ENCODE measurements around the gene AK9.
"Not testable (repeated sequence)": the region's sequence is repeated elsewhere in the genome, so short reads cannot be mapped to it uniquely, and the experiment has no call there.

The AK9 gene

DNA sequence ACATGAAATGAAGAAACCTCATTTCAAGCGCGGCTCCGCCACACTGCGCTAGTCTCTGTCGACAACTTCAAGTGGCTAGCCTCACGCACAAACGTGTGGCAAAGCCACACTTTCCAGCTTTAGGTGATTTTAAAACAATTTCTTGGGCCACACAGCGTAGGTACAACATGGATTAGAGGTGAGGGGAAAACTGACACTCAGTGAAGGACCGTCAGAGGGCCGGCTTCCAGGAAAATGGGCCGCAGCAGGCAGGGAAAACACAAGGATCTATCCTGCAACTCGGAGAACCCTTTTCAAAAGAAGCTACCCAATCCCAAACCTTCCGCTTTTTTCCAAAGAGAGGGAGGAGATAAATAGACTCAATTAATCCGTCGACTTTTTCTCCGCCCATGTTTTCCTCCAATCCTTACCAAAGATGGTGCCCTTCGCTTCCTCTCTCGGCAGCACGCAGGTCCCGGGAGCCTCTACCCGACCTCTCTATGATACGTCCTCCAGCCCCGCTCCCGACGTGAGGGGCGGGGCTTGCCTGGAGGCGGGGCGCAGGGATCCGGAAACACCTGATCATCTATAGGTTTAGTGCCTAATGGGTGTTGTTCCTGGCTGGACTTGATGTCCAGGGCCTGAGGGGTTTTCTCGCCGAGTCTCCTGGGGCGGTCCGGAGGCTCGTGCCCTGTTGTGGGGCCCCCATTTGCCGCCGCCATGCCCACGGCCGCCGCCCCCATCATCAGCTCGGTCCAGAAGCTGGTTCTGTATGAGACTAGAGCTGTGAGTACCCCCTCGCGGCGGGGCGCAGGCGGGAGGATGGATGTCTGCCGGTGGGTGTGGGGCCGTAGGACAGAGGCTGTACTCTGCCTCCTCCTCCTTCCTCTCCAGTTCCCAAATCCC is at the start of gene AK9, which contains the start of gene FIG4:
TSS of gene AK9 (minus strand) at position 466 of the 885 bp plus-strand sequence. CDS start 15,457 bp downstream, outside the sequence.
TSS of gene FIG4 (plus strand) at position 560 of the 885 bp plus-strand sequence. CDS start at position 700, 140 bp downstream.
- peak; percentile 85 for DNase-seq (ENCODE audit: low read depth)

DNA sequence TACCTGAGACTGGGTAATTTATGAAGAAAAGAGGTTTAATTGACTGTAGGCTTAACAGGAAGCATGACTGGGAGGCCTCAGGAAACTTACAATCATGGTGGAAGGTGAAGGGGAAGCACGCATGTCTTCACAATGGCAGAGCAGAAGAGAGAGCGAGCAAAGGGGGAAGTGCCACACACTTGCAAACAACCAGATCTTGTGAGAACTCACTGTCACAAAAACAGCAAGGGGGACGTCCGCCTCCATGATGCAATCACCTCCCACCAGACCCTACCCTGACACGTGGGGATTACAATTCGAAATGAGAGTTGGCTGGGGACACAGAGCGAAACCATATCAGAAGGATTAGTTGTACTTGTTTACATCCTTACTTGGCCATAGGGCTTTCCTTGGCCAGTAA is 49.8 kb upstream of the AK9 start:
- no peak for DNase-seq (ENCODE audit: low read depth)

DNA sequence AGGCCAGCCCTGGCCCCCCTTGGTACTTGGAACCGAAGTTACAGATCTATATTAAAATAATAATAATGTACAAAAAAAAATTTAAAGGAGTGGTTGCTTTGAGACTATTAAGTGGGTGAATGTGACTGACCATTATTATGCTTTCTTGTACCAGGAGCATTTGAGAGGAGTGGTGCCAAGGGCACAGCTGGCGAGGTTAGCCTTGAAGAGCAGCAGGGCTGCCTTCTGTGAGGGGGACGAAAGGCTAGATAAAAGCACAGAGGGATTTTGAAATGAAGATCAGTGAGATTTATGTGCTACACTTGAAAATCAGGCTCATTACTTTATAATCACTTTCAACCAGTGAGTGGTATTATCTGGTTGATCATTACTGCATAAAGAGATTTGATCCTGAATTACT is 48.7 kb upstream of the AK9 start:
- DNase-seq (ENCODE audit: low read depth), result no peak

DNA sequence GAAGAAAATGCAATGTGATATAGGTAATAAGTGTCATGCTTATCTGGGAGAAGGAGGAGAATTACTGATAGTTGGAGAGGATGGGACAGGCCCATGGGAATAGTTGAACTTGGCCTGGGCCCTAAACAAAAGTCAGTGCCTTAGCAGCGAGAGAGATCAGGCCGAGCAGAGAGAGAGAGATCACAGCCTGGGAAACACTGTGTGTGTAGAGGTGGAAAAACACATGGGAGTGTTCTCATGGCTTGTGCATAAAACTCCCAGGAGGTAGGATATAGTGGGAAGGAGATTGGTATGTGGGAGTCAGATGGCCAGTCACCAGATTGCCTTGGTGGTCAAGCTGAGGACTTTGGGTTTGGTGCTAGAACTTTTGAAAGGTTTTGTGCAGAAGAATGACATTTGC is 47.7 kb upstream of the AK9 start:
- DNase-seq (ENCODE audit: low read depth), result no peak

DNA sequence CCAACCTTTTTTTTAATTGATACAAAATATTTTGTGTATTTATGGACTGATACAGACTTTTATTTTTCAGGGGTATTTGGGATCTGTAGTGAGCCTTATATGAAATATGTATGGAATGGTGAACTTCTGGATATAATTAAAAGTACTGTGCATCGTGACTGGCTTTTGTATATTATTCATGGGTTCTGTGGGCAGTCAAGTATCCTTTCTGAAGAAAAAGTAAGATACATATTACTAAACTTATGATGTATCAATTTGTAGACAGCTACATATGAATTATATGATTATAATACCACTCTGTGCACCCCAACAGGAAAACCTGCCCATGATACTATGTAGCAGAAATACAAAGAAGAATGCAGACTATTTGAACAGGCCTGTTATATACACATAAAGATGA is 47.3 kb upstream of the AK9 start:
- DNase-seq (ENCODE audit: low read depth), result no peak

DNA sequence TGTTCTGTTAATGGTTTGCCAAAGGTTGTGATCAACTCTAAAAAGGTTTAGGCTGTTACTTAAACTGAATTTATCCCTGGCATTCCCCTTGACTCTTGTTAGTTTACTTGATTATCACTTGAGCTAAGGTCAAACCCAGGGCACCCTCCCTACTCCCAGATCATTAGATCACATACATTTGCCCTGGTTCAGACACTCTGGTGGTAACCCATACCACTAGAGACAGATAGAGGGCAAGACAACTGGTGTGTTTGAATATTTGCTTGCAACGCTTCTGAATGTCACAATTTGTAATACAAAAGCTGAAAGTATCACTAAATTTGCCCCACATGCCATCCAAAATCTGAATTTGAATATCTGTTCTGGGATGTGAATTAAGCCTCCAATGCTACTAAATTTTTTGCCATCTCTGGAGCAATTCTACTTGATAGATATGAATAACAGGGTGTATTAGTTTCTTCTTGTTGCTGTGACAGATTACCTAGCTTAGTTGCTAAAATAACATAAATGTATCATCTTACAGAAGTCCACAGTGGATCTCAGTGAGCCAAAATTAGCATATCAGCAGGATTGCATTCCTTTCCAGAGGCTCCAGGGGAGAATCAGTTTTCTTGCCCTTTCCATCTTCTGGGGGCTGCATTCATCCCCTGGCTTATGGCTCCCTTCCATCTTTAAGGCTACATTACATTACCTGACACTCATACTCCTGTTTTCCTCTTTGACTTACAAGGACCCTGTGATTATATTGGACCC is 45.4 kb upstream of the AK9 start:
- DNase-seq (ENCODE audit: low read depth), result no peak

DNA sequence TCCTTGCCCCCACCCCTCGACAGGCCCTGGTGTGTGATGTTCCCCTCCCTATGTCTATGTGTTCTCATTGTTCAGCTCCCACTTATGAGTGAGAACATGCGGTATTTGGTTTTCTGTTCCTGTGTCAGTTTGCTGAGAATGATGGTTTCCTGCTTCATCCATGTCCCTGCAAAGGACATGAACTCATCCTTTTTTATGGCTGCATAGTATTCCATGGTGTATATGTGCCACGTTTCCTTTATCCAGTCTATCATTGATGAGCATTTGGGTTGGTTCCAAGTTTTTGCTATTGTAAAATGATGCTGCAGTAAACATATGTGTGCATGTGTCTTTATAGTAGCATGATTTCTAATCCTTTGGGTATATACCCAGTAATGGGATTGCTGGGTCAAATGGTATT is 34.2 kb upstream of the AK9 start:
- DNase-seq (ENCODE audit: low read depth), result not testable (repeated sequence)

DNA sequence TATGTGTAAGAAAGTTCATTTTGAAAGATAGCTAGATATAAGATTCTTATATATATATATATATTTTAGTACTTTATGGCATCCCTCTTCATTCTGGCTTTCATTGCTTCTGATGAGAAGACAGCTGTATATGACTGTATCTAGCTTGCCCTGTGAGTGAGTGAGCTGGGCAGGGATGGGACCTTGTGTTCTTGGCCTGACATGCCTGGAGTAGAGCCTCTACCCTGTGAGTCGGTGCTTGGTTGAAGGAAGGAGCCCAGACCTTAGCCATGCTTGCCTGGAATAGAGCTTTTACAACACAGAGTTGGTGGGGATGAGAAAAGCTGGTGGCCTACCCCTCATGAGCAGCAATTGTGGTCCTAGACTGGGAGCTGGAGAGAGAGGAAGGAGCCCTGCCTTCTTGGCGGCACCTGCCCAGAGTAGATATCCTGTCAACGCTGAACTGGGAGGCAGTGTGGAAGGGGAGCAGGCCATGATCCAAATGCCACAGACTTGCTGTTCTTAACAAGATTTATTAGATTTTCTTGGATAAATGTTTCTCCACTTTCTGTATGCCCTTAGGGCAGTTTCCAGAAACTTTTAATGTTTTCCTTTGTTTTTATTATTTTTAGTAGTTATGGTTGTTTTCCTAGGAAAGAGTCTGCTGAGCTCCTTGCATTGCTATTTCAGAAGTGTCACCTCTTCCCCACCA is 31.7 kb upstream of the AK9 start:
- no peak for DNase-seq (ENCODE audit: low read depth)

DNA sequence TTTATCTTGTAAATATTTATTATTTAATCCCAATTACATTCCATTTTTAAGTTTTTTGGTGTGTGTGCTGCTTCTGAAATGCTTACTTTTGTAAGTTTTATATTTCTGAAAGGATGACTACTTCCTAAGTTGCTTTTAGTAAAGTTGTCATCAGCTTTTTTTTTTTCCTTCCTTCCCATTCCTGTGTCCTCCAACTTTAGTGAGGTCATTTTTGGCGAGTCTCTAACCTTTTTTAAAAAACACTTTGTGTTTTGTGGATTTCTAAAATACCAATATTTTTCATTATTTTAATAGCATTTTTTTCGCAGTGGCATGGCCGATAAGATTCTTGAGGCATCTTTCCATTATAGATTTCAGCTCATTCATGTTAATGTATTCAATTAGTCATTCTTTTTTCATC is 31.0 kb upstream of the AK9 start:
- no peak for DNase-seq (ENCODE audit: low read depth)

DNA sequence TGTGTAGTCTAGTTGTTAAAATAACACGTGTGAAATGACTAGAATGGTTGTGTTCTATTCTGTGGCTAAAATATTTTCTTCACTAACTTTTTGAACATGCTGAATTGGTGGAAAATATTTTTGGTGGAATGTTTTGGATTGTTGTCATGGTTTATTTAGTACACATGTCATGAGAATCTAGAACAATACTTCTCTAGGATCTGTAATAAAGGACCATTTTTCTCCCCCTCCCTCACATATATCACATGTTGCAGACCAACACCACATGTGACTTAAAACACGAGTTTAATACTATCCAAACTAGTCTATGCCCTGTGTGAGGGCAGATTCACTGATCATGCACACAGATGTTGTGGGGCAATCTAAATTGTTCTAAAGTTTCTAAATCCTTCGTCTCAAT is 29.3 kb upstream of the AK9 start:
- DNase-seq (ENCODE audit: low read depth), result no peak

DNA sequence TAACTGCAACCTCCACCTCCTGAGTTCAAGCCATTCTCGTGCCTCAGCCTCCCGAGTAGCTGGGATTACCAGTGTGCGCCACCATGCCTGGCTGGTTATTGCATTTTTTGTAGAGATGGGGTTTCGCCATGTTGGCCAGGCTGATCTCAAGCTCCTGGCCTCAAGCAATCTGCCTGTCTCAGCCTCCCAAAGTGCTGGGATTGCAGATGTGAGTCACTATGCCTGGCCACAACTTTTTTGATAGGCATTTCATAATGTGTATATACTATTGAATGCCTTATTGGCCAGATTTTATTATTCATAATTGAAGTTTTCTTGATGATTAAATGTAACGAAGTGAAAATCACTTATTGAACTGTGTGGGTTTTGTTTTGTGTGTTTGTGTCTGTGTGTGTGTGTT is 28.0 kb upstream of the AK9 start:
- DNase-seq (ENCODE audit: low read depth), result no peak

DNA sequence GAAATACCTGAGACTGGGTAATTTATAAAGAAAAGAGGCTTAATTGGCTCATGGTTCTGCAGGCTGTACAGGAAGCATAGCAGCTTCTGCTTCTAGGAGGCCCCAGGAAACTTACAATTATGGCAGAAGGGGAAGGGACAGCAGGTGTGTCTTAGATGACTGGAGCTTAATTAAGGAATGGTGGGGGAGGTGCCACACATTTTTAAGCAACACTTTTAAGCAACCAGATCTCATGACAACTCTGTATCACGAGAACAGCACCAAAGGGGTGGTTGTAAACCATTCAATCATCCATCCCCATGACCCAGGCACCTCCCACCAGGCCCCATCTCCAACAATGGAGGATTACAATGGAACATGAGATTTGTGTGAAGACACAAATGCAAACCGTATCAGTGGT is 27.0 kb upstream of the AK9 start:
- no peak for DNase-seq (ENCODE audit: low read depth)

DNA sequence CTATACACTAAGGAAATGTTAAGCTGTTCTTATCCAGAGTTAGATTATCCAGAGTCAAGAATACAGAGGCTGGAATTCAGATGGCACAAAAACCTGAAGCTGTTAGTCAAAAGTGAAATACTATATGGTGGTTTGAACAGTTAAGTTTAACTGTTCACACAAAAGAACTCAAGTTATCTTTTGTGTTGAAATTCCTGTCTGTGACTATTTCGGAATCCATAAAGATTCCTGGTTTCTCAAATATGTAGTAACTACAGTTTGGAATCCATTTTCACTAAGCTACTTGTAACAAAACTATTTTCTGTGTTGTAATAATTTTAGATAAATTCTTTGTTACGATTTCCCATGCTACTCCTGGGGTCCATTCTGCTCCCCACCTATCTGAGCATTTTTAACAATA is 24.6 kb upstream of the AK9 start:
- DNase-seq (ENCODE audit: low read depth), result no peak

DNA sequence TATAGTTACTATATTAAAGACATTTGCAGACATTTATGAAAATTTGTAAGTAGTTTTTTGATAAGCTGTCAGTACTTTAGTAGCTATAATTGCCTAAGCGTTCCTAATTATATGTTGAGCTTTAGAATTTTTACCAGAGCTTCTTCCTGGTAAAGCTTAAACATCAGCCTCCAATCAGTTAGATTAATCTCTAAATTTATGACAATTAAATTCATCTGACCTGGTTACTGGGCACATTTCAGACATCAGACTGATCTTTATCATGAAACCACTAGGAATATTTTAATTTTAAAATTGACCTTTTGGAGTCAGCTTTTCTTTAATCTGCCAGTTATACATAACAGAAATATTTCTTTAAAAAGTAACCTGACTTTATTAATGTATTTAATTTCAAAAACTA is 23.6 kb upstream of the AK9 start:
- no peak for DNase-seq (ENCODE audit: low read depth)

DNA sequence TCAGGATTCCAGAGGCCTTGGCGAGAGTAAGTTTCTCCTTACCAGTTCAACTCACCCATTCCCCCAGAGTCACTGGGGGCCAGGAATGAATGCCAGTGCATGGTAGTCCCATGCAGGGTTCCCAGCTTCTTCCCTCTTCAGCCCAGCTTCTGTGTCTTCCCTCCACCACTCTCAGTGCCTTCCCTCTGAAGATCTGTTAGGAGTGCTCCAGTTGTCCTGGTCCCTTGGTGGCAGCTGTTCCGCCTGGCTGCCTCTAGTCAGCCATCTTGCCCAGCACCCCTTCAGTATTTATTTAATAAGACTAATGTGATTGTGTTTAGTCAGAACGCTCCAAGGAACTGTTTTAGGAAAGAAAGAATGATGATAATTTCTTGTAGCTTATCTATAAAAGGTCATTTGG is 23.2 kb upstream of the AK9 start:
- no peak for DNase-seq (ENCODE audit: low read depth)

DNA sequence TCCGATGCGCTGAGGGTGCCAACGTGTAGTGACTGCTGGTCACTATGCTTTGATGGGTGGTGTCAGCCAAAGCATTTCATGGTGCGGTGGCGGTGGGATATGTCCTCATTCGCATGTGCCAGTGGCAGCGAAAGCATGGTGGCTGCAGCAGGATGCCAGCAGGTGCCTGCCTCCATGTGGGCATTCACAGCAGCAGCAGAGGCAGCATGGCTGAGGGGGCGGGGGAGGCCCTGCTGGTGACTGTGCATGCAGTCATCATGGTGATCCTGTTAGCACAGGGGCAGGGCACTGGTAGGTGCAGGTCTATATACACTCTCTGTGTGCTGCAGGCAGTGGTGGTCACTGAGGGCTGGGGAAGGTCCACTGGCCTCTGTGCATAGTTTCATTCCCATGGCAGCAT is 22.1 kb upstream of the AK9 start:
- DNase-seq (ENCODE audit: low read depth), result no peak

DNA sequence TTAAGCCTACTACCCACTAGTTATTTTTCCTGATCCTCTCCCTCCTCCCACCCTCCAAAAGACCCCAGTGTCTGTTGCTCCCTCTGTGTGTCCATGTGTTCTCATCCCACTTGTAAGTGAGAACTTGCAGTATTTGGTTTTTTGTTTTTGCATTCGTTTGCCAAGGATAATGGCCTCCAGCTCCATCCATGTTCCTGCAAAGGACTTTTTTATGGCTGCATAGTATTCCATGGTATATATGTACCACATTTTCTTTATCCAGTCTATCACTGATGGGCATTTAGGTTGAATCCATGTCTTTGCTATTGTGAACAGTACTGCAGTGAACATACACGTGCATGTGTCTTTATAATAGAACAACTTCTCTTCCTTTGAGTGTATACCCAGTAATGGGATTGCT is 17.1 kb upstream of the AK9 start:
- not testable (repeated sequence) for DNase-seq (ENCODE audit: low read depth)

DNA sequence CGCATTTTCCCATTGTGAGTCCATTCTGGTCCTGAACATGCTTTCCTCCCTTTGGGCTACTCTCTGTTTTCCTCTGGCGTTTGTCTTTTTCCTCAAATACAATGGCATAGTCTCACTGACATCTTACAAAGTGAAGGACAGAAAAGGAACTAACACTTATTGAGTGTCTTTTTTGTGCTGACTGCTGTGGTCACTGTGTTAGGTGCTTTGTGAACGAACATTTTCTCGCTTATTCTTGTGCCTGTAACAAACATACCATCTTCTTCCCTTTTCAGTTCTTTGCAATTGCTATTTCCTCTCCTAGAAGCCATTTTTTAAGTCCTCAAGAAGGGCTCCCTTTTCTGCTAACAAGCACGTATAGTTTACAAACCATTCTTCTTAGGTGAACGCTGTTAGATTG is 15.5 kb upstream of the AK9 start:
- no peak for DNase-seq (ENCODE audit: low read depth)

DNA sequence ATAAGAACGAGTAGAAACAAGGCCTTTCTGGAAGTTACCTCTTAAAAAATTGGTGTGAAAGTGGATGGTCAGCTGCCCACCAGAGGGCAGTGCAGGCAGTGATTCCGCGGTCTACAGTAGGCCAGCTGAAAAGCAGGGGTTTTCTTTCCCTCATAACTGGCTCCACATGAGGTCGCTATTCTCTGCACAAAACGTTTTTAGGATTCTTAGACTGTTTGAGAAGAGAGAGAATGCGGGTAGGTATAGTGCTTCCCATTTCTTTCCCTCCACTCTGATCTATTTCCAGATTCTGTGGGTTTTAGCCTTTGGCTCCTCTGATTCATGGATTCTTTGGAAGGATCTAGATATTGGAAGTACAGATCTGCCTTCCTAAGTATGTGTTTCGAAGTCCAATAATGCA is 14.3 kb upstream of the AK9 start:
- DNase-seq (ENCODE audit: low read depth), result peak; percentile 51

DNA sequence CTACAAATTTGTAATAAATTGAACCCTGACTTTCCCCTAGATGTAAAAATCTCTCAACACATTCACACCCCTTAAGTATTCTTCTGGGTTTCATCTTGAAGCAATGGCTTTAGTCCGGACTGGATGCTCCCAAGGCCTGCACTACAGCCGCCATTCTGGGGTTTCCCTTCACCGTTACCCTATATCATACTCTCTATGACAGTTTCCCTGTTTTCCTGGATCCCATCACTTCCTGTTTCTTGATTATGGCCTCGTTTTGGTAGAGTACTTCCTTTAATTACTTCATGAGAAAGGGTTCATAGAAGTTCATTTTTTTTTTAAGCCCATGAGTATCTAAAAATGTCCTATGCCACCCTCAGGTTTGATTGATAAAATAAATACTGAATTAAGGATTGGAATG is 11.8 kb upstream of the AK9 start:
- DNase-seq (ENCODE audit: low read depth), result no peak

DNA sequence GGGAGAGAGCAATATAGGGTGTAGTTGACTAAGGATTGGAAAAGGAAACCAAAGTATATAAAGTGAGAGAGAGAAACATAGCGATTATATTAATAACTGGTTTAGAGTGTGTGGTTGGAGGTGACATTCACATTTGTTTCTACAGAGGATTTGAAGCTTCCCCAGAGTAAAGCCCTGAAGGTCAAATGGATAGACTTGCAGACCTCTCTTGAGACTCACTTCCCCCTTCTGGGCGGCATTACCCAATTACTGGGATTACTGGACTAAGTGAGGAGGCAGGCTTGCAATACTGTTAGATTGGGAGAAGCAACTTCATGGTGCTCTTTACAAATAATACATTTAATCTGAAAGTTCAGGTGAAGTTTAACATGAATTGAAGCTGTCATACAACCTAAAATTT is 10.8 kb upstream of the AK9 start:
- DNase-seq (ENCODE audit: low read depth), result no peak

DNA sequence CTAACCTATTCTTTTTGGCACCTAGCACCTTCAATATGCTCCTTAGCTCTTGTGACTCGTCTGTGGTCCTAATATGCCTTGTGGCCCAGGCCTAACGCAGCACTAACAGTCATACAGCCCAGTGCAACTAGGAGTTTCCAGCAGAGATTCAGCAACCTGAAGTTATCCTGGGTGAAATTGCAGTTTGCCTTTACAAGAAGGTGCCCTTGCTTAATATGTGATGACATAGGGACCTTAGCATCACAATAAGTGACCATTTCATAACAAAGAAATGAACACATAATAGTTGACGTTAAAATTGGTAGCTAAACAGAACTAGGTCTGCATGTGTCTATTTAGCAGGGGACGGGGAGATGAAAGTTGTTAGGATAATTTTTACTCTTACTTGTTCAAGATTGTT is 10.2 kb upstream of the AK9 start:
- DNase-seq (ENCODE audit: low read depth), result no peak

DNA sequence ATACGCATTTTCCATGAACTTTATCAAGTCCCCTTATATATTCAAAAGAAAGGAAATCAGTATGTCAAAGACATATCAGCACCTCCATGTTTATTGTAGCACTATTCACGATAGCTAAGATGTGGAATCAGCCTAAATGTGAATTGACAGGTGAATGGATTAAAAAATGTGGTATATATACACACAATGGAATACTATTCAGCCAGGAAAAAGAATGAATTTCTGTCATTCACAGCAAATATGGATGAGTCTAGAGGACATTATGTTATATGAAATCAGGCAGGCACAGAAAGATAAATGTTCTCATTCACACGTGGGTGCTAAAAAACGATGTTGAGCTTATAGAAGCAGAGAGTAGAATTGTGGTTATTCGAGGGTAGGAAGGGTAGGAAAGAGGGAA is 5.4 kb upstream of the AK9 start:
- no peak for DNase-seq (ENCODE audit: low read depth)
